Measurements from ENCODE around the gene APBA2. TPM values are rescaled to one million over a fixed set of nuclear protein-coding genes. Genes with fewer than 3 reads are reported as not detected.
"Not testable (repeated sequence)": the region's sequence is repeated elsewhere in the genome, so short reads cannot be mapped to it uniquely, and the experiment has no call there.

The APBA2 gene
- total RNA-seq, 1 donor from 2014 or later, result 33.1 TPM

- no peaks in the 10 kb centered on the region for H3K27me3 Mint-ChIP-seq (ENCODE audit: low read depth)
- no peaks in the 10 kb centered on the region for H3K36me3 Mint-ChIP-seq
- no peak for TF ChIP-seq CTCF (IDR thresholded peaks at IDR 0.05; ENCODE audit: unreplicated experiment)
- no peaks in the 10 kb centered on the region for H3K9me3 Mint-ChIP-seq
- H3K27ac Mint-ChIP-seq, result no peak overlapping the region
- no peak for DNase-seq (ENCODE audit: low spot score in 2 of 2, unreplicated experiment in 2 of 2)
- no peak overlapping the region for H3K4me3 Mint-ChIP-seq
- H3K4me1 Mint-ChIP-seq, result no peaks in the 10 kb centered on the region
Observed at GRCh38 chr15:28861031-28861534, 24.7 kb upstream of the APBA2 start.

GRCh38 chr15:28861589-28862293 is 24.0 kb upstream of the APBA2 start:
- H3K27me3 Mint-ChIP-seq (ENCODE audit: low read depth); H3K27ac Mint-ChIP-seq; DNase-seq (ENCODE audit: low spot score in 2 of 2, unreplicated experiment in 2 of 2); H3K36me3 Mint-ChIP-seq; H3K4me1 Mint-ChIP-seq; H3K9me3 Mint-ChIP-seq; H3K4me3 Mint-ChIP-seq: not testable (repeated sequence)

- no peaks in the 10 kb centered on the region for H3K27me3 Mint-ChIP-seq (ENCODE audit: low read depth)
- H3K4me1 Mint-ChIP-seq, result no peaks in the 10 kb centered on the region
- no peak for TF ChIP-seq CTCF (IDR thresholded peaks at IDR 0.05; ENCODE audit: unreplicated experiment)
- peaks cover 18% of the 10 kb centered on the region for H3K9me3 Mint-ChIP-seq
- no peaks in the 10 kb centered on the region for H3K36me3 Mint-ChIP-seq
- no peak for DNase-seq (ENCODE audit: low spot score in 2 of 2, unreplicated experiment in 2 of 2)
- H3K4me3 Mint-ChIP-seq, result no peak overlapping the region
- H3K27ac Mint-ChIP-seq, result no peak overlapping the region
Observed at GRCh38 chr15:28868744-28869345, 16.9 kb upstream of the APBA2 start.

- no peak for TF ChIP-seq CTCF (IDR thresholded peaks at IDR 0.05; ENCODE audit: unreplicated experiment)
- Mint-ChIP-seq H3K9me3 (peaks cover 18% of the 10 kb centered on the region), H3K4me1 (no peaks in the 10 kb centered on the region), H3K36me3 (no peaks in the 10 kb centered on the region), H3K27me3 (ENCODE audit: low read depth) (no peaks in the 10 kb centered on the region), H3K4me3 (no peak overlapping the region), H3K27ac (no peak overlapping the region)
- DNase-seq (ENCODE audit: low spot score in 2 of 2, unreplicated experiment in 2 of 2), result no peak
Observed at GRCh38 chr15:28871168-28871567, 14.6 kb upstream of the APBA2 start.

GRCh38 chr15:28873006-28873405 is 12.8 kb upstream of the APBA2 start:
- Mint-ChIP-seq H3K4me1 (no peaks in the 10 kb centered on the region), H3K27me3 (ENCODE audit: low read depth) (no peaks in the 10 kb centered on the region), H3K4me3 (no peak overlapping the region), H3K36me3 (no peaks in the 10 kb centered on the region), H3K27ac (no peak overlapping the region), H3K9me3 (peaks cover 16% of the 10 kb centered on the region)
- no peak for DNase-seq (ENCODE audit: low spot score in 2 of 2, unreplicated experiment in 2 of 2)
- no peak for TF ChIP-seq CTCF (IDR thresholded peaks at IDR 0.05; ENCODE audit: unreplicated experiment)

- no peak for TF ChIP-seq CTCF (IDR thresholded peaks at IDR 0.05; ENCODE audit: unreplicated experiment)
- Mint-ChIP-seq H3K36me3 (no peaks in the 10 kb centered on the region), H3K4me1 (no peaks in the 10 kb centered on the region), H3K27me3 (ENCODE audit: low read depth) (no peaks in the 10 kb centered on the region), H3K9me3 (peaks cover 12% of the 10 kb centered on the region), H3K4me3 (no peak overlapping the region), H3K27ac (no peak overlapping the region)
- DNase-seq (ENCODE audit: low spot score in 2 of 2, unreplicated experiment in 2 of 2), result no peak
Observed at GRCh38 chr15:28873585-28874190, 12.1 kb upstream of the APBA2 start.
